ENCODE measurements around the gene SMTNL1. TPM values are rescaled to one million over a fixed set of nuclear protein-coding genes. Genes with fewer than 3 reads are reported as not detected.

The SMTNL1 gene
- total RNA-seq, 2 donors from 2014 or later: 0.22 TPM

DNA sequence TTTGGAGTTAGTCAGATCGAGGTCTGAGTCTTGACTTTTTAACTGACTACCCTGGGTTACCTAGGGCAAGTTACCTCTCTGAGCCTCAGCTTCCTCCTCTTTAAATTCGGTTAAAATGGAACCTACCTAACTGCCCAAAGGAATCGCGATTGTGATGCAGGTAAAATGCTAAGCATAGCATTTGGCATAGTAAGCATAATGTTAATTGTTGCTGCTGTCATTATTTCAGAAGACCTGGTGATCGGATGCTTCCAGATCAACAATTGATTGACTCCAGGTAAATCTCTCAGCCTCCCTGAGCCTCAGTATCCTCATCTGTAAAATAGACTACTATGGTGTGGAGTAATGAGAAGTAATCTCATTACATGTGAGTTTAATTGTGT lies 21.3 kb upstream of the SMTNL1 start:
- no peaks in the 10 kb centered on the region for H3K9me3 Mint-ChIP-seq
- TF ChIP-seq, protein P1, sequence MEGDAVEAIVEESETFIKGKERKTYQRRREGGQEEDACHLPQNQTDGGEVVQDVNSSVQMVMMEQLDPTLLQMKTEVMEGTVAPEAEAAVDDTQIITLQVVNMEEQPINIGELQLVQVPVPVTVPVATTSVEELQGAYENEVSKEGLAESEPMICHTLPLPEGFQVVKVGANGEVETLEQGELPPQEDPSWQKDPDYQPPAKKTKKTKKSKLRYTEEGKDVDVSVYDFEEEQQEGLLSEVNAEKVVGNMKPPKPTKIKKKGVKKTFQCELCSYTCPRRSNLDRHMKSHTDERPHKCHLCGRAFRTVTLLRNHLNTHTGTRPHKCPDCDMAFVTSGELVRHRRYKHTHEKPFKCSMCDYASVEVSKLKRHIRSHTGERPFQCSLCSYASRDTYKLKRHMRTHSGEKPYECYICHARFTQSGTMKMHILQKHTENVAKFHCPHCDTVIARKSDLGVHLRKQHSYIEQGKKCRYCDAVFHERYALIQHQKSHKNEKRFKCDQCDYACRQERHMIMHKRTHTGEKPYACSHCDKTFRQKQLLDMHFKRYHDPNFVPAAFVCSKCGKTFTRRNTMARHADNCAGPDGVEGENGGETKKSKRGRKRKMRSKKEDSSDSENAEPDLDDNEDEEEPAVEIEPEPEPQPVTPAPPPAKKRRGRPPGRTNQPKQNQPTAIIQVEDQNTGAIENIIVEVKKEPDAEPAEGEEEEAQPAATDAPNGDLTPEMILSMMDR (conservative IDR thresholded peaks at IDR 0.05): no peak

DNA sequence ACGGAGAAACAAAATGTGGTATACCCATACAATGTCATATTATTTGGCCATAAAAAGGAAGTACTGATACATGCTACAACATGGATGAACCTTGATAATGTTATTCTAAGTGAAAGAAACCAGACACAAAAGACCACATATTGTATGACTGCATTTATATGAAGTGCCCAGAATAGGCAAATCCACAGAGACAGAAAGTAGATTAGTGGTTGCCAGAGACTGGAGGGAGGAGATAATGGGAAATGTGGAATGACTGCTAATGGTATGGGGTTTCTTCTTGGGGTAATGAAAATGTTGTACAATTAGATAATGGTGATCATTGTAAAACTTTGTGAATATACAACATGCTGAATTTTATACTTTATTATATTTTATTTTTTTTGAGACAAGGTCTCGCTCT lies 16.3 kb upstream of the SMTNL1 start:
- Histone ChIP-seq H3K9ac (ENCODE audit: extremely low read depth, low read length, poor library complexity, severe bottlenecking) (no peak overlapping the region), H3K27ac (ENCODE audit: low read depth, low read length) (no peak overlapping the region), H3K9me3 (ENCODE audit: control insufficient read depth, low read length) (peaks cover 5% of the 10 kb centered on the region), H3K4me3 (ENCODE audit: low read length) (no peak overlapping the region), H3K27me3 (ENCODE audit: control insufficient read depth, insufficient read depth, low read length, poor library complexity, severe bottlenecking) (peaks cover 13% of the 10 kb centered on the region), H3K4me1 (ENCODE audit: control insufficient read depth, insufficient read depth, low read length) (no peaks in the 10 kb centered on the region), H3K36me3 (ENCODE audit: control insufficient read depth, insufficient read depth, low read length) (peaks cover 7% of the 10 kb centered on the region)
- no peaks in the 10 kb centered on the region for H3K9me3 Mint-ChIP-seq
- H3K4me1 Mint-ChIP-seq: peaks cover under 1% of the 10 kb centered on the region
- TF ChIP-seq, protein P1 (conservative IDR thresholded peaks at IDR 0.05): no peak
- WGBS, 2 experiments (ENCODE audit: insufficient coverage in 1 of 2, insufficient read length in 1 of 2): 86 to 100% methylated on average over 1 to 2 of the region's 2 CpGs
- H3K27me3 Mint-ChIP-seq (ENCODE audit: insufficient read depth): peaks cover 18% of the 10 kb centered on the region
- H3K36me3 Mint-ChIP-seq (ENCODE audit: low read depth): peaks cover 6% of the 10 kb centered on the region
- DNase-seq: no peak
- H3K27ac Mint-ChIP-seq: no peak overlapping the region
- no peak overlapping the region for H3K4me3 Mint-ChIP-seq

More for the DNA sequence above, 21.3 kb upstream of the SMTNL1 start:
- no peak for DNase-seq
- H3K4me3 ChIP-seq (ENCODE audit: low read length): peak overlapping the region; percentile 81
- no peak overlapping the region for H3K27ac Mint-ChIP-seq
- H3K9ac ChIP-seq (ENCODE audit: extremely low read depth, low read length, poor library complexity, severe bottlenecking): no peak overlapping the region
- 12 to 17% methylated on average over 3 to 5 of the region's 5 CpGs for WGBS, 2 experiments (ENCODE audit: insufficient coverage in 1 of 2, insufficient read length in 1 of 2)
- H3K9me3 ChIP-seq (ENCODE audit: control insufficient read depth, low read length): no peaks in the 10 kb centered on the region
- H3K36me3 ChIP-seq (ENCODE audit: control insufficient read depth, insufficient read depth, low read length): no peaks in the 10 kb centered on the region
- H3K4me3 Mint-ChIP-seq: peak overlapping the region; percentile 71
- H3K4me1 ChIP-seq (ENCODE audit: control insufficient read depth, insufficient read depth, low read length): no peaks in the 10 kb centered on the region
- peaks cover 48% of the 10 kb centered on the region for H3K27me3 Mint-ChIP-seq (ENCODE audit: insufficient read depth)
- no peaks in the 10 kb centered on the region for H3K36me3 Mint-ChIP-seq (ENCODE audit: low read depth)
- peaks cover 45% of the 10 kb centered on the region for H3K27me3 ChIP-seq (ENCODE audit: control insufficient read depth, insufficient read depth, low read length, poor library complexity, severe bottlenecking)
- H3K4me1 Mint-ChIP-seq: peaks cover 7% of the 10 kb centered on the region
- no peak overlapping the region for H3K27ac ChIP-seq (ENCODE audit: low read depth, low read length)

DNA sequence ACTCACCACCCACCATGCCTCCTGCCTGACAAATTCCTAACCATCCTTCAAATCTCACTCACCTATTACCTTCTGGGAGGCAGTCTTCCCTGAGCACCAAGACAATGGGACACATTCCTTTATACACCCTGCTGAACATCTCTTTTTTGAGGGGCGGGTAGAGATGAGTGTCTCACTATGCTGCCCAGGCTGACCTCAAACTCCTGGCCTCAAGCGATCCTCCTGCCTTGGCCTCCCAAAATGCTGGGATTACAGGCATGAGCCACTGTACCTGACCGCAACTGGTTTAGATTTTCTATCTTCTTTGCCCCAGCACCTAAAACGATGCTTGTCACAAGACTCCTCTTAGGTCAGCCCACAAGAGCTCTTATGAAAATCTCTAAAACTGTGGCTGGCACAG lies 14.0 kb upstream of the SMTNL1 start:
- H3K4me1 Mint-ChIP-seq: peaks cover 10% of the 10 kb centered on the region
- DNase-seq: no peak
- H3K4me1 ChIP-seq (ENCODE audit: control insufficient read depth, insufficient read depth, low read length): peaks cover 7% of the 10 kb centered on the region
- WGBS, 2 experiments (ENCODE audit: insufficient coverage in 1 of 2, insufficient read length in 1 of 2): 95 to 96% methylated on average over 4 of the region's 4 CpGs
- H3K4me3 ChIP-seq (ENCODE audit: low read length): no peak overlapping the region
- H3K36me3 Mint-ChIP-seq (ENCODE audit: low read depth): peaks cover 7% of the 10 kb centered on the region
- no peaks in the 10 kb centered on the region for H3K9me3 Mint-ChIP-seq
- TF ChIP-seq, protein P1 (conservative IDR thresholded peaks at IDR 0.05): no peak
- no peak overlapping the region for H3K4me3 Mint-ChIP-seq
- H3K9ac ChIP-seq (ENCODE audit: extremely low read depth, low read length, poor library complexity, severe bottlenecking): no peak overlapping the region
- no peak overlapping the region for H3K27ac ChIP-seq (ENCODE audit: low read depth, low read length)
- no peaks in the 10 kb centered on the region for H3K27me3 ChIP-seq (ENCODE audit: control insufficient read depth, insufficient read depth, low read length, poor library complexity, severe bottlenecking)
- H3K9me3 ChIP-seq (ENCODE audit: control insufficient read depth, low read length): peaks cover 5% of the 10 kb centered on the region
- peaks cover 1% of the 10 kb centered on the region for H3K27me3 Mint-ChIP-seq (ENCODE audit: insufficient read depth)
- no peak overlapping the region for H3K27ac Mint-ChIP-seq
- peaks cover 7% of the 10 kb centered on the region for H3K36me3 ChIP-seq (ENCODE audit: control insufficient read depth, insufficient read depth, low read length)

Measured in endodermal cell (in vitro differentiated cells).